ENCODE data around the gene CYP19A1.

GRCh38 chr15:51279391-51279790 lies 59.0 kb downstream of the CYP19A1 start:
- TF ChIP-seq CTCF (IDR thresholded peaks at IDR 0.05) (no peak), POLR2AphosphoS5 (IDR thresholded peaks at IDR 0.05; ENCODE audit: low read depth, low read length) (no peak), SIN3A (IDR thresholded peaks at IDR 0.05; ENCODE audit: borderline replicate concordance, insufficient read depth, low read depth, low read length) (no peak)
- TF ChIP-seq, protein P1, sequence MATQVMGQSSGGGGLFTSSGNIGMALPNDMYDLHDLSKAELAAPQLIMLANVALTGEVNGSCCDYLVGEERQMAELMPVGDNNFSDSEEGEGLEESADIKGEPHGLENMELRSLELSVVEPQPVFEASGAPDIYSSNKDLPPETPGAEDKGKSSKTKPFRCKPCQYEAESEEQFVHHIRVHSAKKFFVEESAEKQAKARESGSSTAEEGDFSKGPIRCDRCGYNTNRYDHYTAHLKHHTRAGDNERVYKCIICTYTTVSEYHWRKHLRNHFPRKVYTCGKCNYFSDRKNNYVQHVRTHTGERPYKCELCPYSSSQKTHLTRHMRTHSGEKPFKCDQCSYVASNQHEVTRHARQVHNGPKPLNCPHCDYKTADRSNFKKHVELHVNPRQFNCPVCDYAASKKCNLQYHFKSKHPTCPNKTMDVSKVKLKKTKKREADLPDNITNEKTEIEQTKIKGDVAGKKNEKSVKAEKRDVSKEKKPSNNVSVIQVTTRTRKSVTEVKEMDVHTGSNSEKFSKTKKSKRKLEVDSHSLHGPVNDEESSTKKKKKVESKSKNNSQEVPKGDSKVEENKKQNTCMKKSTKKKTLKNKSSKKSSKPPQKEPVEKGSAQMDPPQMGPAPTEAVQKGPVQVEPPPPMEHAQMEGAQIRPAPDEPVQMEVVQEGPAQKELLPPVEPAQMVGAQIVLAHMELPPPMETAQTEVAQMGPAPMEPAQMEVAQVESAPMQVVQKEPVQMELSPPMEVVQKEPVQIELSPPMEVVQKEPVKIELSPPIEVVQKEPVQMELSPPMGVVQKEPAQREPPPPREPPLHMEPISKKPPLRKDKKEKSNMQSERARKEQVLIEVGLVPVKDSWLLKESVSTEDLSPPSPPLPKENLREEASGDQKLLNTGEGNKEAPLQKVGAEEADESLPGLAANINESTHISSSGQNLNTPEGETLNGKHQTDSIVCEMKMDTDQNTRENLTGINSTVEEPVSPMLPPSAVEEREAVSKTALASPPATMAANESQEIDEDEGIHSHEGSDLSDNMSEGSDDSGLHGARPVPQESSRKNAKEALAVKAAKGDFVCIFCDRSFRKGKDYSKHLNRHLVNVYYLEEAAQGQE (IDR thresholded peaks at IDR 0.05; ENCODE audit: insufficient read depth in 1 of 2, low read depth in 2 of 2, low read length in 1 of 2) = no peak
